Measurements from ENCODE around the gene PGBD2. TPM values are rescaled to one million over a fixed set of nuclear protein-coding genes. Genes with fewer than 3 reads are reported as not detected.
"Not testable (repeated sequence)": the region's sequence is repeated elsewhere in the genome, so short reads cannot be mapped to it uniquely, and the experiment has no call there.

Gene PGBD2
- total and polyA plus RNA-seq, 9 of the 15 experiments (the other 6 are each of a cell fraction or from before 2014, with no cell fraction given) = 11.9 to 21.8 (median 14.7) TPM

DNA sequence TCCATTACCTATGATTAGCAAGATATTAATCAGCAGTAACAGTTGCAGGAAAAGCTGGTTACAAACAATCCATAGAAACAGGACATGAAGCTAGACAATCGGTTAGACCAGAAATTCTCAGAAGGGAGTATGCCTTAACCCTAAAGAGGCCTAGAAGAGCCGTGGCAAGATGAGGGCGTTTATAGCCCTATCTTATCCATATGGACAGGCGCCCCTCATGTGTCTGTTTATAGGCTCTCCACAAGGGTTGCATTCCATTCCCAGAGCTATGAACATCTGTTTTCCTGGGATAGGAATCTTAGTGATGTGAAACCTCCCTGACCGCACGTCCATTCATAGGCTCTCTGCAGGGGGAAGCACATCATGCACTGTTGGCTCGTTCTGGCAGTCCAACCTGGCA, 23.6 kb upstream of the PGBD2 start (continued):
- TF ChIP-seq, protein P1, sequence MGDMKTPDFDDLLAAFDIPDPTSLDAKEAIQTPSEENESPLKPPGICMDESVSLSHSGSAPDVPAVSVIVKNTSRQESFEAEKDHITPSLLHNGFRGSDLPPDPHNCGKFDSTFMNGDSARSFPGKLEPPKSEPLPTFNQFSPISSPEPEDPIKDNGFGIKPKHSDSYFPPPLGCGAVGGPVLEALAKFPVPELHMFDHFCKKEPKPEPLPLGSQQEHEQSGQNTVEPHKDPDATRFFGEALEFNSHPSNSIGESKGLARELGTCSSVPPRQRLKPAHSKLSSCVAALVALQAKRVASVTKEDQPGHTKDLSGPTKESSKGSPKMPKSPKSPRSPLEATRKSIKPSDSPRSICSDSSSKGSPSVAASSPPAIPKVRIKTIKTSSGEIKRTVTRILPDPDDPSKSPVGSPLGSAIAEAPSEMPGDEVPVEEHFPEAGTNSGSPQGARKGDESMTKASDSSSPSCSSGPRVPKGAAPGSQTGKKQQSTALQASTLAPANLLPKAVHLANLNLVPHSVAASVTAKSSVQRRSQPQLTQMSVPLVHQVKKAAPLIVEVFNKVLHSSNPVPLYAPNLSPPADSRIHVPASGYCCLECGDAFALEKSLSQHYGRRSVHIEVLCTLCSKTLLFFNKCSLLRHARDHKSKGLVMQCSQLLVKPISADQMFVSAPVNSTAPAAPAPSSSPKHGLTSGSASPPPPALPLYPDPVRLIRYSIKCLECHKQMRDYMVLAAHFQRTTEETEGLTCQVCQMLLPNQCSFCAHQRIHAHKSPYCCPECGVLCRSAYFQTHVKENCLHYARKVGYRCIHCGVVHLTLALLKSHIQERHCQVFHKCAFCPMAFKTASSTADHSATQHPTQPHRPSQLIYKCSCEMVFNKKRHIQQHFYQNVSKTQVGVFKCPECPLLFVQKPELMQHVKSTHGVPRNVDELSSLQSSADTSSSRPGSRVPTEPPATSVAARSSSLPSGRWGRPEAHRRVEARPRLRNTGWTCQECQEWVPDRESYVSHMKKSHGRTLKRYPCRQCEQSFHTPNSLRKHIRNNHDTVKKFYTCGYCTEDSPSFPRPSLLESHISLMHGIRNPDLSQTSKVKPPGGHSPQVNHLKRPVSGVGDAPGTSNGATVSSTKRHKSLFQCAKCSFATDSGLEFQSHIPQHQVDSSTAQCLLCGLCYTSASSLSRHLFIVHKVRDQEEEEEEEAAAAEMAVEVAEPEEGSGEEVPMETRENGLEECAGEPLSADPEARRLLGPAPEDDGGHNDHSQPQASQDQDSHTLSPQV (IDR thresholded peaks at IDR 0.05) = peak; percentile 43; the same call in 1 of the 2 replicates
- TF ChIP-seq MTA2 (IDR thresholded peaks at IDR 0.05; ENCODE audit: low read depth) (peak; percentile 67), TEAD4 (IDR thresholded peaks at IDR 0.05; ENCODE audit: low read length) (peak; percentile 61; the same call in 1 of the 2 replicates), CXXC5 (CRISPR knock-in tag; IDR thresholded peaks at IDR 0.05) (peak; percentile 59), CBFA2T3 (IDR thresholded peaks at IDR 0.05) (peak; percentile 79), HDAC2 (IDR thresholded peaks at IDR 0.05) (0 out of 2 replicates have a peak, but pooled peaks have one; percentile 55), DMBX1 (CRISPR knock-in tag; IDR thresholded peaks at IDR 0.05; ENCODE audit: borderline replicate concordance) (peak; percentile 67), HDAC1 (IDR thresholded peaks at IDR 0.05) (0 out of 4 replicates have a peak, but pooled peaks of 1 of the 2 experiments have one; percentile 18), TEAD1 (CRISPR knock-in tag; IDR thresholded peaks at IDR 0.05) (peak in 1 of 2 experiments; percentile 60; a peak in 1 of 4 replicates)
- TF ChIP-seq TEAD4 (CRISPR knock-in tag; IDR thresholded peaks at IDR 0.05; ENCODE audit: borderline replicate concordance) = not testable (repeated sequence)
- TF ChIP-seq, protein P2, sequence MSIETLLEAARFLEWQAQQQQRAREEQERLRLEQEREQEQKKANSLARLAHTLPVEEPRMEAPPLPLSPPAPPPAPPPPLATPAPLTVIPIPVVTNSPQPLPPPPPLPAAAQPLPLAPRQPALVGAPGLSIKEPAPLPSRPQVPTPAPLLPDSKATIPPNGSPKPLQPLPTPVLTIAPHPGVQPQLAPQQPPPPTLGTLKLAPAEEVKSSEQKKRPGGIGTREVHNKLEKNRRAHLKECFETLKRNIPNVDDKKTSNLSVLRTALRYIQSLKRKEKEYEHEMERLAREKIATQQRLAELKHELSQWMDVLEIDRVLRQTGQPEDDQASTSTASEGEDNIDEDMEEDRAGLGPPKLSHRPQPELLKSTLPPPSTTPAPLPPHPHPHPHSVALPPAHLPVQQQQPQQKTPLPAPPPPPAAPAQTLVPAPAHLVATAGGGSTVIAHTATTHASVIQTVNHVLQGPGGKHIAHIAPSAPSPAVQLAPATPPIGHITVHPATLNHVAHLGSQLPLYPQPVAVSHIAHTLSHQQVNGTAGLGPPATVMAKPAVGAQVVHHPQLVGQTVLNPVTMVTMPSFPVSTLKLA (conservative IDR thresholded peaks at IDR 0.05) = peak in 1 of 2 experiments; percentile 37; a peak in 1 of 4 replicates
